ENCODE data around the gene SLC15A5.

GRCh38 chr12:16282978-16283377, 5.5 kb upstream of the SLC15A5 start:
- TF ChIP-seq POLR2A (IDR thresholded peaks at IDR 0.05; ENCODE audit: low read depth) (no peak), CTCF (IDR thresholded peaks at IDR 0.05) (no peak)
